GM04503 (cell line): ENCODE data around the gene CAMTA1.

Source experiments
- DNase-seq: peaks from one replicate; pipeline ENCODE4 v3.0.0-alpha.2; 2012; ENCODE audit warnings: low read depth

CAMTA1 gene

DNA sequence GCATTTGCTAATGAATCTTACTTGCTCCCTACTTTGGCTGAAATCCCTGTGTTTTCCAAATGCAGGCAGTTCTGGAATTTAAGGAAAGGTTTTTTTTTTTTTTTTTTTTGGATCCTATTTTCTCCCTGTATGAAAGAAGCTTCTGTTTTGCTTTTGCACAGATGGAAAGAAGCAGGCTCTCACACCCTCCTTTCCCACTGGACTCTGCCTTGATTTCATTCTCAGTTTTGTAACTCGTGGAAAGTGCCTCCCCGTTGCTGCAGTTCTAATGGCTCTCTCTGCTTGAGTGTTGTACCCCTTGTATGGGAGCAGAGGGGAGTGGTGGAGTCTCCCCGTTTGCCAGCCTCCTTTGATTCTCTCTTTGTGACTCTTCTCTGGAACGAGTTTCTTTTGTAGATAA, 291.9 kb downstream of the CAMTA1 start:
- no peak for DNase-seq

DNA sequence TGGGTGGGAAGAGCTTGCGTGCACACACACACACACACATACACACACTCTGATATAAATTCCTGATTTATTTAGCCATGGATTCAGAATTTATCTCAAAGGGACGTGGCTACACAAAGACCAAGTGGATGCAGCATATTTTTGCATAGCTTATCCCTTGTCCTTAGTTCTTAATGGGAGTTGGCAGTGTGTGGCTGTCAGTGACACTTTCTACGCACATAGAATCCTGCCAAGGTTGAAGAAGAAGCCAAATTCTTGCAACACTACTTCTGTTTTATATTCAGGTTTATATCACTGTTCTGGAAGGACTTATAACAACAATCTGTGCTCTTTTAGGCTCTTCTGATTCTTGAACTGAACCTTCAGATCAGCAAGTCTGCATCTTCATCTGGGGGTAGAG, 292.7 kb downstream of the CAMTA1 start:
- DNase-seq: no peak

DNA sequence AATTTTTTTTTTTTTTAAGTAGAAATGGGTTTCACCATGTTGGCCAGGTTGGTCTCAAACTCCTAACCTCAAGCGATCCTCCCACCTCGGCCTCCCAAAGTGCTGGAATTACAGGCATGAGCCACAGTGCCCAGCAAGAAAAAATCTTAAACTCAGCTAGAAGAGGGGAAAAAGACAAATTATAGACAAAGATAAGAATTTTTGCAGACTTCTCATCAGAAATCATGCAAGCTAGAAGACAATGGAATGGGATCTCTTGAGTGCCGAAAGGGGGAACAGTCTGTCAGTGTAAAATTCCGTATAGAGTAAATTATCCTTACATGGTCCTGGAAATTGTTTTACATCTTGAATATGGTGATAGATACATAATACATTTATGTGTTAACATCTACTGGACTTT, 294.4 kb downstream of the CAMTA1 start:
- DNase-seq: no peak

DNA sequence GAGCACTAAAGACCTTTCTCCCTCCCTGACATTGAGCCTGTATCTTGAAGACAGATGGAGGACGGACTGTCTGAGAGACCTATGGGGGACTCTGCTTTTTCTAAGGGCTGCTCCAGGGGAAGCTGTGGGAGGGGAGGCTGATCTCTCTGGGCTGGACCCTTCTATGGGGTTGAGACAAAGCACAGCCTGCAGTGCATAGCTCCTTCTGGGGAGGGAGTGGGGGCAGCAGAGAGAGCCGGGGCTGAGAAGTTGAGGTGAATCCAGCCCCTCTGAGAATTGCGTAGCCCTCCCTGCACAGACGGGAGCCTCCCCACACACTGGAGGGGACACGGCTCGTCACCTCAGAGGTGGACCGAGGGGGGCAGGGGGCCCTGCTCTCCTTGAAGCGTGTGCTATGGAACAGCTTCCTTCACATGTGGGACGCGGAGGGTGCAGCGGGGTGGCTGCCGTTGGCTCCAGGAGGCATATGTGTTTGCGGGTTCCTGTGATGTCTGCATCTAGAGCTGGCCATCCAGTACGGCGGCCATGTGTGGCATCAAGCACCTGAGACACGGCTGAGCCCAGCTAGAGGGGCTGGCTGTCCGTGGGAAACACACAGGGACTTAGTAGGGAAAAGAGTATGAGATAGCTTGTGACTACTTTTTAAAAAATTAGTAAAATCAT, 299.1 kb downstream of the CAMTA1 start:
- DNase-seq: no peak

DNA sequence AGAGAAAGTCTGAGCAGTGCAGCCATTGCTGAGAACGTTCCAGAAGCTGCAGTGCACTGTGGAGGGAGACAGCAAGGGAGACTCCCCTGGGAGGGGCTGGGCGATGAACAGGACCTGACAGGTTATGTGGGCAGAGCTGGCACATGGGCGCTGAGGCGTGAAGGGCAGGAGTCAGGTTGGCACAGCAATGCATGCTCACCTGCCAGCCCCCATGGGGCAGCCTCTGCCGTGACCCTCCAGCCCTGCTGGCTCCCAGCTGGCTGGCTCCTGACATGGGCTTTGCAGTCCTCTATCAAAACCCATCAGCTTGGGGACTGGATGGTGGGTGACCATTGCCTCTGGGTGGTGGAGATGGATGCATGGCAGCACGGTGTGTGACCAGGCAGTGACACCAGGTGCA, 300.3 kb downstream of the CAMTA1 start:
- DNase-seq: no peak

DNA sequence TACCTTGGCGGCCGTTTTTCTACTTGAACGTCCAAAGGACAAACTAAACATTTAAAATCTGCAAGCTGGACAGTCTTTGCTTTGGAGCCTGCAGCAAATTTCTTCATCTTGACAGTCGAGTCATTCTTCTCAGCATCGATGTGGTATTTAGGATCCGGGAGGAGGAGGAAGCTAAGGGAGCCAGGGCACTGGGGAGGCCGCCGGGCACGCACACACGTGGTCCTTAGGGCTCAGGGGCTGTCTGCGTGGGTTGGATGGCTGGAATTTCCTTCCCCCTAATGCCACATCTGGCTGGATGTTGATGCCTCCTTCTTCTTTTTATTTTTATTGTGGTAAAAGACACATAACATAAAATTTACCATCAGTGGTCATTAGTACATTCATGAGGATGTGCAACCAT, 300.9 kb downstream of the CAMTA1 start:
- DNase-seq: no peak

DNA sequence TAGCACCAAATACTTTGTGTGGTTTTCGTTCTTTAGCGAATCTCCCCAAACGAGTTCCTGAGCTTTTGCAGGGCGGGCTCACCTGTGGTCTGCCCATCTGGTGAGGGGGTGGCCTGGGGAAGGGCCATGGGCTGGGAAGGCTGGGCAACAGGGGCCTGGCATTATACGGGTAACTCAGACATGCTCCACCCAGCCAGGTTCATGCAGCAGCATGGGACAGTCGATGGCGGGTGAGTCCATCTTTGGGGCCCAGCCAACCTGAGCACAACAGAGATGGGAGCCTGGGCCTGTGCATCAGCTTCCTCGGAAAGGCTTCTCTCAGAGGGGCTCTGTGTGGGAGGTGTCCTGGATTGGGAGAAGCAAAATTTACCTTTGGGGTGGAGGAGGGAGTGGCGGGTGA, 302.6 kb downstream of the CAMTA1 start:
- DNase-seq: no peak

DNA sequence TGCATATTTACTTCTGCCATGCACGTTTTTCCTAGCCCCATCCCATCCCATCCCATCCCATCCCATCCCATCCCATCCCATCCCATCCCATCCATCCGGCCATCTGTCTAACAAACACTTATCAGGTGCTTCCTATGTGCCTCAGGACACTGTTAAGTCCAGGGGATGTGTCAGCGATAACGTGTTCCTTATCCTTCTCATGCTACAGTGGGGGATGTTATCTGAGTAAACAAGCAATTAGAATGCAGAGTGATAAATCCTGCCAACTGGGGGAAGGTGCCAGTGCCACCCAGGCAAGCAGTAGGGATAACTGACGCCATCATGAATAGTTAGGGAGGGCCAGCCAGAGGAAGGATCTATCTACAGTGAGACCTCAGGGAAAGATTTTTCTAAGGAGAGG, 304.2 kb downstream of the CAMTA1 start:
- DNase-seq: no peak

DNA sequence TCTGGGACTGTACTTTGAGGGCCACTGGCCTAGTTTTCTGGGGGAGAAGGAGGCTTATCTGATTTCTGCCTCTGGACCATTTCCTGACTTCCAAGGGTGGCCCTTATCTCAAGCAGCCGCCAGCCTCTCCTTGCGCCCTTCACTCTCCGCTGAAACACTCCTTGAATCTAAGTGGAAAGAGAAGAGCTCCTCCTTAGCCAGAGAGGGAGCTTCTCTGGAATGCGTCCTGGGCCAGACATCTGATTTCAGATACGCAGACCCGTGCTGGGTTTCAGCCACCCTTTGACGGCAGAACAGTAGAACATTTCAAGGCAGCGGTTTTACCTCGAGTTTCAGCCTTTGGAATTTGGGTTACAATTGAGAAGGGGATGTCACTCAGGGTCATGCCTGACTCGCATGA, 308.0 kb downstream of the CAMTA1 start:
- DNase-seq: no peak

DNA sequence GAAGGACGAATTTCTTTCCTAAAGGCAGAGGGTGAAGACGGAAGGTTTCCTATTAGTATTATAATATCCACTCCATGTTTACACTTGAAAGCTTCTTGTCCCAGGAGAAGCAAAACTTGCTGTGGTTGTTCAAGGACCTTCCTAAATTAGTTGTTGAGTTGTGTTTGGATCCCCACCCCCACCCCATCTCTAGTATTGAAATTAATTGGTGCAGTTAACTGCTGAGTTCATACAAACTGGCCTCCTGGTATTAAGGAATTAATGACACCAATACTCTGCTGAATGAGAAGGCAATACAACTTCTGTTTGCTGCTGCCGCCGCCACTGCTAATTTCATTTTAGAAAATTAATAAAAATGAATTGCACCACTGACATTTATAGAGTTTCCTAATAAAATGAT, 308.8 kb downstream of the CAMTA1 start:
- DNase-seq: no peak

DNA sequence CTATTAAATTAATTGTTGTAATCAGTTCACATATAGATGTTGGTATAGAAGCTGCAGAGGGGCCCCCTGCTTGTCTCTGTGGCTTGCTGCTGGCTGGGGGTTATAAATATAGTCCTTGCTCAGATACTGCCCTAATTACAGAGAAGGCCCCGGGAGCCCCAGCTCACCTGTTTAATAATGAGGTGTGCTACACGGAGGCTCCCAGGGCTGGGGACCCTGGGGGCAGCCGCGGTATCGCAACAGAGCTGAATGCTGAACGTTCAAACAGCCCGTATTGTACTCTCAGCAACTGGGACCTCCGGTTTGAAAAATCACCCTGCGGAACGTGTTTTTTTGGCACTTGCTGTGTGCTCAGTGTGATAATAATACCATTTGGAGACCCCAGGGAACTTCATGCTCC, 309.3 kb downstream of the CAMTA1 start:
- DNase-seq: no peak

DNA sequence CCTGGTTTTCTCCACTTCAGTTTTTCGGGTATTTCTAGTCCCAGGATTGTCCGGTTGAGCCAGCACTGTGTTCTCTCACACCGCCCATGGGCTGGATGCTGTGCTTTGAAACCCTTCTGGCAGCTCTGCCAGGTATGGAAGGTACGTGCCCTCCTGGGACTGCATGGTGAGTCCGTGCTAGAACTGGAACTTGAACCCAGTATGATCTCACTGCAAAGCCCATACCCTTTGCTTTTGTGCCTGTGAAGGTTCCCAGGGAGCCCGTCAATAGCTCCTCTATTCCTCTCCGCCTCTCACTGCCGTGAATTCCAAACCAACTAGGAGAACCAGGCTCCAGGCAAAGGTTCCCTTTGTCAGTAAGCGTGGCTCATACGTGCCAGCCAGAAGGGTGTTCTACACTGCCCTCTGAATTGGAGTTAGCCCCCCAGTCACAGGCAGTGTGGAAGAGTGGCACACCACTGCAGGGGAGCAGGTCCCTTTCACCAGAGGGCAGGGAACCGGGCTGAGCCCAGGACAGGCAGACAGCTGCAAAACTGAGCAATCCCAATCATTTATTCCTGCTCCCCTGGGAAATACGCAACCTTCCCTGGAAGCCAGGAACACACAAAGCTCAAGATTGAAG, 310.2 kb downstream of the CAMTA1 start:
- DNase-seq: no peak

DNA sequence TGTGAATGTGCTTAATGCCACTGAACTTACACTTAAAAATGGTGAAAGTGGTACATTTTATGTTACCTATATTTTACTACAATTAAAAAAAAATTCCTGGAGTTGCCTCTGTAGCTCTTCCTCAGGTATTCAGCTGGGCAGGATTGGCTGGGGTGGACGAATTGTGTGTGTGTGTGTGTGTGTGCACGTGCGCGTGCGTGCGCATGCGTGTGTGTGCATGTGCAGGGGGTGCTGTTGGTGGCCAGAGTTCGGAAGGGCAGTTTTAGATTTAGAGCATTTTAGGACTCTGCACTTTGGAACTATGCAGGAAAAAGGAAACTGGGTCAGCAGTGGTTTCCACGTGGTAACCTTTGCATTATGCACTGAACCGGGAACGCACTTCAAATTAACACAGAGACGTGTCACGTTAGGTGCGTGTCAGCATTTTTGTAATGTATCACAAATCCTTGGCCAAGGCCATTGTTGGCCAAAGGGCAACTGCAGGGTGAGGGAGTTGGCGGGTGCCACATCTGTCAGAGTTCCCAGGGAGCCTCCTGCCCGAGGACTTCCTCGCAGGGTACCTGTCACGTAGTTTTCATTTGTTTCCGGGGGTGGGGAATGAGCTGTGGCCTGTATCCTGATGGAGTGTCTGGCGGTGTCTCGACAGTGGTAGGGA, 312.8 kb downstream of the CAMTA1 start:
- no peak for DNase-seq

DNA sequence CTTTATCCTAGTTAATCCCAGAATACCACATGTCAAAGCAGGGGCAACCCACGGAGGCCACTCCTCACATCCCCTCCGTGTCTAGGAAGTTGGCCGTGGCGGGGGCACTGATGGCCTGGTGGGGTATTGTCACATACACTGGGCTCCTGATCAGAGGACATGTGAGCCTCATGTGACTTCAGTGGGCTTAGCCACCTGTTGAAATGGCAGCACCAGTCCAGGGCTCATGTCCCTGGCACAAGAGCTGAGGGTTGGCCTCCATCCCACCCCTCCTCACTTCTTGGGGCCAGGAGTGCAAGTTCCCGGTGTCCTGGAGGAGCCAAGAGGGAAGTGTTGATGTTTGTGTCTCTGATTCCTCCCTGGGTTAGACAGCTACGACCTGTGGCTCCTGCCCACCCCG, 313.4 kb downstream of the CAMTA1 start:
- no peak for DNase-seq

DNA sequence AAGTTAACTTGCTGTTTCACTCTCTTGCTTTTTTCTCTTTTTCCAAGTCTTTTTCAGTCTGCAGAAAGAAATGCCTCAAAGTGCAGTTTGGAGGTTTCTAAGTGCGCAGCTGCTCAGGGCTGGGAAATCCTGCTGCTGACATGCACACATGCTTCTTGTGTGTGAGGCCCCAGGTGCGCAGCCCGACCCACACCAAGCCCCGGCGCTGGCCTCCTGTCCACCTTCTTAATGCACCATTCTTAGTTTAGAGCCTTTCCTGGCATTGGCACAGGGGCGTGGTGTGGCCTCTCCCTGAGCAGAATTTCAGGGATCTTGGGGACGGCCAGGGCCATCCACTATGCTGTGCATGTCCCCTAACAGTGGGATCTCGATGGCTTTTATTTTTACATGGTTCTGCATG, 315.2 kb downstream of the CAMTA1 start:
- no peak for DNase-seq

DNA sequence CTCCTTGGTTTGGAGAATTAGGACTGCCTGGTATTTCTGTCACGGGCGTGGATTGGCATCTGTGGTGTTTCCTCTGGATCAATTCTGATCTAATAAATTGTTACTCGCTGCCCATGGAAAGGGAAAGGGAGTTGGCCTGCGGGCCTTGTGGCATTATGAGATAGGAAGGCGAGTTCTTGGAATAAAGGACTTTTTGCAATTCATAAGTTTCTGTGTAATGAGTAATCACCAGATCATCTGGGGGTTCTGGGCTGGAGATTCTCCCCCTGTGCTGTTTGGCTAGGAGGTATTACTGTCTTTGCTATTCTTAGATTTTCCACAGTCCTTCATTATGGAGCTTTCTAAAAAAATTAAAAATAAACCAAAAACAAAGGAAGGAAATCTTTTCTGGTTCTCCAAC, 315.9 kb downstream of the CAMTA1 start:
- DNase-seq: no peak

DNA sequence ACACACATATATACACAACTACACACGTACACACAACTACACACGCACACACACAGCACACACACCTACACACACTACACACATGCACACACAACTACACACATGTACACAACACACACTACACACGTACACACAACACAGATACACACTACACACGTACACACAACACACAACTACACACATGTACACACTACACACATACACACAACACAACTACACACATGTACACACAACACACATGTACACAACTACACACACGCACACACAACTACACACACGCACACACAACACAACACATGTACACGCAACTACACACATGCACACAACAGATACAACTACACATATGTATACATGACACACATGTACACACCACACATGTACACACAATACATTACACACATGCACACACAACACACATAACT, 318.1 kb downstream of the CAMTA1 start:
- no peak for DNase-seq

DNA sequence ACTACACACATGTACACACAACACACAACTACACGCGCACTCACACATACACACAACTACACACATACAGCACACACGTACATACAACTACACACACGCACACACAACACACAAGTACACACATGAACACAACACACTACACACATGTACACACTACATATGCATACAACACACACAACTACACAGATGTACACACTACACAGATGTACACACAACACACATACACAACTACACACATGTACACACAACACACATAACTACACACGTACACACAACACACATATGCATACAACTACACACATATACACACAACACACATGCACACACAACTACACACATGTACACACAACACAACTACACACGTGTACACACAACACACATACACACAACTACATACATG, 318.6 kb downstream of the CAMTA1 start:
- no peak for DNase-seq

DNA sequence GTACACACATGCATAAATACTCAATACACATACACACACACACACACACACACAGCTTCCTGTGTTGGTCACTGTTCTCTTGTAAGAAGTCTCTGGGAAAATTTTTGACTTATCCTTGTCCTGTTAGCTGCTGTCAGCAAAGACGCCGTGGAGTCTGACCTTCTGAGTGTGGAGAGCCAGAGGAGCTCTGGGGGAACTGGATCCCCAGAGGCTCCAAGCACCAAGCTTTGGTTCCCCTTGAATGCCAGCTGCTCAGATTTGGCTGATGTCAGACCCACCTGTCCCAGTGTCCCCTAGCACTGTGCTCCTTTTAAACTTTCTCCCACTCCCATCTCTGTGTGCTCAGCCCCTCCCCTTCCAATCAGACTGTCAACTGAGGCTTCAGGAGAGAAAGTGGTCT, 319.1 kb downstream of the CAMTA1 start:
- DNase-seq: no peak

DNA sequence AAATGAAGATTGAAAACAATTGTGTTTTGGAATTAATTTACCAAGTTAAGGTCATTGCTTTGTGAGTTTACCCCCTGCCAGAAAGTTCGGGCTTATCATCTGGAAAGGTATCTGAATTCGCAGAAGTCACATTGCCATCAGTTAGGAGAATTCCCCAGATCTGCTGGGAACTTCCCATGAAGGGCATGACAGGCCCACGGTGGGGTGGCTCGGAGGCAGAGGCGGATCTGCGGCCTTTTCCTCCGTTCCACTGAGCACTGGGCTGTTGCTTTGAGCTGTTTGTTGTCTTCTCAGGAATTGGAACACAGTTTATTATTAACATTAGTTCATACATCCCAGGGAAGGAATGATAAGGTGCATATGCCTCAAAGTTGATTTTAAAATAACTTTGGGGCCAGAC, 320.0 kb downstream of the CAMTA1 start:
- no peak for DNase-seq

DNA sequence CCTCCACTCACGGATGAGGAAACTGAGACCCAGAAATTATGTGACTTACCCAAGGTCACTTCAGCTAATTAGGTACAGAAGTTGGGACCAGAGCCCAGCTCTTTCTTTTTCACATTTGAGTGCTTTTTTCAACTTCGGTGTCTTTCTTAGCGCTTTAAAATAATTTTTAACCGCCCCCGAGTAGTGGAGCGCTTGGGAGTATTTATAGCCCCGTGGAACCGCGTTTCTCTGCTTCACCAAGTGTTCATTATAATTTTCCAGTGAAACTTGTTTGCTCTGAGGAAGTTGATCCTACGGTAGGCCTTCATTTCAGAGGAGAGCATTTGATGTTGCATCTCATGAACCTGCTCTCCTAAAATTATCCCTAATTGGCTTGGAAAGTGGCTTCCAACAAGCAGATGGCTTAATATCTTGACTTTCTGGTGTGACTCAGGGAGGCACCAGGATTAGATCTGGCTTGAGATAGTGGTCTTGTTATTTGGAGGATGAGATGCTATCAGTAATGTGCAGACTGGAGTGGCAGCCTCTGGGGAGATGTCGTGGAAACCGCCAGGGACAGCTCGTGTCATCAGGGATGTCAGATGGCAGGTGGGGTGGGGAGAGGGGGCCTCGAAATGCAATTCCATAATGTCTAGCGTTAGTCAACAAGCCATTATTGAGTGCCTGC, 321.3 kb downstream of the CAMTA1 start:
- no peak for DNase-seq

DNA sequence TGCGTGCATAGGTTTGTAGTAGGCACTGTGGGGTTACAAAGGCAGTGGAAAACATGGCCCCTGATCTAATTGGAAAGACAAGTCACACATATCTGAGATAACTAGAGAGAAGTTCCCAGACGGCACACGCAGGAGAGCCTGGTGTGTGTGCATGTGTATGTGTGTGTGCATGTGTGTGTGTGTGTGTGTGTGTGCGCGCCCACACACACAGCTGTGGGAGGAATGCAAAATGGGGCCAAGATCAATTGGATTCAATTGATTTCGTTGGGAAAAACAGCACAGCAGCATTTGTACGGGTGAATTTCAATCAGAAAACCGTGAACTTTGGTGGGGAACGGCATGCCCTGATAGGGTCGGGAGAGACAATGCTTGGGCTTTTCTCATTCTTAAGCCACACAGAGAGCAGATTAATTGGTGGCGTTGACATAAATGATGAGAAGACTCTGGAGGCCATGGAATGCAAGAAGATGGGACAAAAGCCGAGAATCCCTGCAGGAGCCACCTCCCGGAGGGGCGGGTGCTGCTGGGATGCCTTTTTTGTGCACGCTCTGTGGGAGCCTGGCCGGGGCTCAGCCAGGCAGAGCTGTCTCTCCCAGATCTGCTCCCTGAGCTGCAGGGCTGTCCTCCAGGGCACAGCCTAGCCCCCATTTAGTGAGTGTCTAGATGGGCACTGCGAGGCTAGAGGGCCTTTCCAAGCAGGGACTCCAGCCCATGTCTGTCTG, 322.0 kb downstream of the CAMTA1 start:
- no peak for DNase-seq

DNA sequence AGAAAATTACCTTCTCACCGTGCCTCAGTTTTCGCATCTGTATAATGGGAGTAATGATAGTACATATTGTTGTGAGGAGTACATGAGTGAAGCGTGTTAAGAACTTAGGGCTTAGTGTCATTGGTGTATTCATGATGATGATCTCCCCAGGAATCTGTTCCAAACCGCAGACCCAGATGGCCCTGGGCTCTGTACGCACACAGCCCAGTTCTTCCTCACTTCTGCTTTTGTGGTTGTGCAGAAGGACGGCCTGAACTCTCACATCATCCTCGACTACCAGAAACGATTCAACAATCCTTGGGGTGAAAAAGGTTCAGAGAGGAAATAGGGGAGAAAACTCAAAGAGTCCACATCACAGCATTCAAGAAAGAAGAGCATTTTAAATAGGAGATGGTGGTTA, 323.0 kb downstream of the CAMTA1 start:
- DNase-seq: no peak
